ENCODE data around the gene SAMD13.

Gene SAMD13

DNA sequence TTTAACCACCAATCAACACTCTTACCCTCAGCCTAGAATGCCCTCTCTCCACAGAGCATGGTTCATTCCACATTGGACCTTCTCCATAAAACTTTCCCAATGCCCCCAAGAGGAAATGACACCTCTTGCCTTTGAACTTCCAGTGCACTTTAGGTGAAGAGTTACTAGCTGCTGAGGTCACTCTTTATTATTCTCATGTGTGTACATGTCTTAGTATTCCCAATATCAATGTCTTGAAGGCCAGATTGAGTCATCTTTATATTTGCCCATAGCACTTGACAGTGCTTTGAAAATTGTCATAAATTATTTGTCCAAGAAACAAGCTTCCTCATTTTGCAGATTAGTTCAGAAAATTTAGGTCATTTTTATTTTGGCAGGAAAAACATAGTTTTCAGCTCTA, 88.7 kb downstream of the SAMD13 start:
- TF ChIP-seq CTCF (IDR thresholded peaks at IDR 0.05; ENCODE audit: extremely low read depth, insufficient read depth, missing control alignments), result no peak
- in situ Hi-C loops (cut with MboI; ENCODE audit: low pct_unique_long_range_greater_than_20kb, low sequenced_read_pairs, unreplicated experiment), result no loop called here
- no peak for DNase-seq (ENCODE audit: low spot score)

DNA sequence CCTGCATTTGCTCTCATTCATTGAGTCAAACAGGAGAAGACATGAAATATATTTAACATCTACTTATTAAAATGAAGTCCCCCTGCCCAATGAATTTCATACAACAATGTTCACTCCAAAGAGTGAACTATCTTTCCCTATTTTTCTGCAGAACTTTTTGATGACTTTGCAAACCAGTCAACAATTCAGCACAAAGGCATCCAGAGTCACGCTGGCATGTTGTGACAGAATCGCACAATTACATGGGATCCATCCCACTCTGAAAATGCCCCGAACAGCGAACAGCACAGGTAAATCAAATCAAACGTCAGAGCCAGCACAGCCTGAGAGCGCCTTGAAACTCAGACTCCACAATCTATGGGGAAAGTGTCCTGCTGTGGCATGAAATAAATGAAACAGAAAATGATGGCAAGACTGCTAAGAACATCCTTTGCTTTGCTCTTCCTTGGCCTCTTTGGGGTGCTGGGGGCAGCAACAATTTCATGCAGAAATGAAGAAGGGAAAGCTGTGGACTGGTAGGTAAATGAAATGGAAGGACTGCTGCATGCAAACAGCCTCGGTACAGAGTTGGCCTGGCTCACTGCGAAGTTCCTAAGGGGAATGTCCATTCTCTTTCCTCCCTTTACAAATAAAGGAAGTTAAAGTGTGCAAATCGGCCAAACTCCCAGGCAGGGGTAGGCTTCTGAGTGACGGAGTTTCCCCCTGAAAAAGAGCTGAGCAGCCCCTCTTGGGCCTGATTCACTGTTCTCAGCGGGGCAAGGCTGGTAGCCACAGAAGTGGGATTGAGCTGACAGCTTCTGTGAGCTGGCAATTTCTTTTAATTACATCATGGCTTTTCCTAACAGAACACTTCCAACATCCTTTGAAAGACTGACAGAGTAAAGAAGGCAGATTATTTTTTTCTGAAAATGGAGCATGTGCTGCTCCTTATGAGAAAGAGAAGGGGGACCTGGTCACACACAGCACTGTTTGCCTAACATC, 97.0 kb downstream of the SAMD13 start, which contains the start of gene DNASE2B:
DNASE2B (plus strand) TSS at position 310 of the 981 bp plus-strand sequence; CDS start at position 391, 81 bp downstream.
- no peak for DNase-seq (ENCODE audit: low spot score)
- no peak for TF ChIP-seq CTCF (IDR thresholded peaks at IDR 0.05; ENCODE audit: extremely low read depth, insufficient read depth, missing control alignments)
- in situ Hi-C loops (cut with MboI; ENCODE audit: low pct_unique_long_range_greater_than_20kb, low sequenced_read_pairs, unreplicated experiment), result no loop called here

All from GM13977 (cell line).